ENCODE measurements around the gene MSL1. TPM values are rescaled to one million over a fixed set of nuclear protein-coding genes. Genes with fewer than 3 reads are reported as not detected.

MSL1 gene
- total and polyA plus RNA-seq, 7 donors = 48.6 to 84.7 (median 67.8) TPM

DNA sequence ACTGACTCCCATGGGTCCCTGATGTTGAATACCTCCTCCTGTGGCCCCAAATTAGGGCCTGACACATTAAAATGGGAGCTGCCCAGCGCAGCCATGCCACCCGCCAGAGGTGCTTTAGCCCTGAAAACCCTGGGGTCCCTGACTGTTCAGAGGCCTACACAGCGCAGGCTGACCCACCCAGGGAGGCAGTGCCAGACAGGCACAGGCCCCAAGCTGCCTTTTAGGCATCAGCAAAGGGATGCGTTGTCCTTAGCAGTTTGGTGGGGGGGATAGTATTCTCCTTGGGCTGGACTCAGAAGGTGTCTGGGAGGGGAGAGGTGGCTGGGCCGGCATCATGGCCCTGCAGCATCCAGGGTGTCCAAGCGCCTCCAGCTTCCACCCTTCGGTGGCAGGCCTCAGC, 56.9 kb downstream of the MSL1 start:
- WGBS, 3 donors = 96 to 98% (median 97%) methylated on average over 7 of the region's 7 CpGs
- no peak for DNase-seq
- Histone ChIP-seq H3K4me1 (peaks cover 7% of the 10 kb centered on the region), H3K9me3 (no peaks in the 10 kb centered on the region), H3K27me3 (ENCODE audit: insufficient read depth in 3 of 3, low read length in 2 of 3) (no peaks in the 10 kb centered on the region), H3K27ac (no peak overlapping the region), H3K36me3 (ENCODE audit: insufficient read depth in 1 of 2, low read depth in 1 of 2) (peaks cover 0 to 36% of the 10 kb centered on the region in 2 donors), H3K4me3 (no peak overlapping the region)
- ATAC-seq = no peak
- TF ChIP-seq, protein P1, sequence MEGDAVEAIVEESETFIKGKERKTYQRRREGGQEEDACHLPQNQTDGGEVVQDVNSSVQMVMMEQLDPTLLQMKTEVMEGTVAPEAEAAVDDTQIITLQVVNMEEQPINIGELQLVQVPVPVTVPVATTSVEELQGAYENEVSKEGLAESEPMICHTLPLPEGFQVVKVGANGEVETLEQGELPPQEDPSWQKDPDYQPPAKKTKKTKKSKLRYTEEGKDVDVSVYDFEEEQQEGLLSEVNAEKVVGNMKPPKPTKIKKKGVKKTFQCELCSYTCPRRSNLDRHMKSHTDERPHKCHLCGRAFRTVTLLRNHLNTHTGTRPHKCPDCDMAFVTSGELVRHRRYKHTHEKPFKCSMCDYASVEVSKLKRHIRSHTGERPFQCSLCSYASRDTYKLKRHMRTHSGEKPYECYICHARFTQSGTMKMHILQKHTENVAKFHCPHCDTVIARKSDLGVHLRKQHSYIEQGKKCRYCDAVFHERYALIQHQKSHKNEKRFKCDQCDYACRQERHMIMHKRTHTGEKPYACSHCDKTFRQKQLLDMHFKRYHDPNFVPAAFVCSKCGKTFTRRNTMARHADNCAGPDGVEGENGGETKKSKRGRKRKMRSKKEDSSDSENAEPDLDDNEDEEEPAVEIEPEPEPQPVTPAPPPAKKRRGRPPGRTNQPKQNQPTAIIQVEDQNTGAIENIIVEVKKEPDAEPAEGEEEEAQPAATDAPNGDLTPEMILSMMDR (IDR thresholded peaks at IDR 0.05) = no peak
- intact Hi-C loops (cut with DNase I) = no loop called here

DNA sequence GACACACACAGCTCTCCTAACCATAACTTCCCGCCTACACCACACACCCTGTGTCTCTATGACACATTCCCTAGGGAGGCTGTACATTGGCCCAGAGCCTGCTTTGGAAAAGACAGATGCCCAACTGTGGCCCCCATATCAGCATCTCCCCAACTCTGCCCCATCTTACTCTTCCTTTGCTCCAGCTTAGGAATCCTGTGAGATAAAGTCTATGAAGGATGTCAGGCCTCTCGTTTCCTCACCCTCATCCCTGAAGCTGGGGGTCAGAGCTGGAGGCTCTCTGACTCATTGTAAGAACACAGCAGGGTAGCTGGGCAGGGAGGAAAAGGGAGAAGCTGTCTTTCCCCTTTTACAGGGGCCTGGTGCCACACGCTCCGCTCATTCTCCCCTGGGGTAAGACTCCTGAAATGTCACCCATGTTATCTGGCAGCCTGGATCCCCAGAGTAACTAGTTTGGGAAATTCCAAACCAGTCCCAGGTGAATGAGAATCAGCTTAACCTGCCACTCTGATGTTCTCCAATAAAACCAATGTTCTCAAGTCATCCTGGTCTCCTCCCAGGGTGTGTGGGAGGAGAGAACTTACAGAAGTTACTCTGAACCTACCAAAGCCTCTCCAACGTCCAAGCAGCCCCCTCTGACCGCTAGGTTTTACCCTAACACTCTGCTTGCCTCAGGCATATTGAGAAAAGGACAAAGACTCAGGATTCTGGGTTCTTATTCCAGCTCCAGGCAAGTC, 58.3 kb downstream of the MSL1 start:
- Histone ChIP-seq H3K36me3 (ENCODE audit: insufficient read depth in 1 of 2, low read depth in 1 of 2) (peaks cover 0 to 22% of the 10 kb centered on the region in 2 donors), H3K9me3 (no peaks in the 10 kb centered on the region), H3K27me3 (ENCODE audit: insufficient read depth in 3 of 3, low read length in 2 of 3) (no peaks in the 10 kb centered on the region), H3K27ac (no peak overlapping the region), H3K4me1 (peaks cover 7% of the 10 kb centered on the region), H3K4me3 (no peak overlapping the region)
- ATAC-seq (no peak), DNase-seq (no peak)
- TF ChIP-seq, protein P1 (IDR thresholded peaks at IDR 0.05) = no peak
- intact Hi-C loops (cut with DNase I) = no loop called here
- WGBS, 3 donors = 75 to 89% (median 80%) methylated on average over 6 of the region's 6 CpGs

DNA sequence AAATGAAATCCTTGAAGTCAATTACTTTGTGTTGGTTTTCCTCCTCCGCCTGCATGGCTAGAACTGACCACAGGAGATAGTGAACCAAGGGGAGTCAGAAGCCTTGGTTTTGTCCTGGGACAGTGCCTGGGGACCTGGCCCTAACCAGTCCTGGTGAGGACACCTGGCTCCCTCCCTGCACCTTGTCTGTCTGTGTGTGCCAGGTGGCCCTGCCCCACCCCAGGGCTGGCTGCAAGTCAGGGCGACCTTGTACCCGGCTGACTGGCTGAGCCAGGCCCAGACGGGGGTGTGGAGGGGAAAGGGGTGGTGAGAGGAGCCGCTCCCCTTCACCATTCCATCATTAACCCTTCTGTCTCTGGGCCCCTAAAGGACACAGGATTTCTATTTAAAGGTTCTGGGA, 58.9 kb downstream of the MSL1 start:
- H3K27me3 ChIP-seq (ENCODE audit: insufficient read depth in 3 of 3, low read length in 2 of 3) = no peaks in the 10 kb centered on the region
- peak in 2 of 4 donors; percentile 14 to 35 for ATAC-seq
- H3K9me3 ChIP-seq = no peaks in the 10 kb centered on the region
- H3K4me1 ChIP-seq = peaks cover 7% of the 10 kb centered on the region
- TF ChIP-seq, protein P1 (IDR thresholded peaks at IDR 0.05) = no peak
- H3K27ac ChIP-seq = no peak overlapping the region
- no peak for DNase-seq
- peaks cover 0 to 16% of the 10 kb centered on the region in 2 donors for H3K36me3 ChIP-seq (ENCODE audit: insufficient read depth in 1 of 2, low read depth in 1 of 2)
- intact Hi-C loops (cut with DNase I) = no loop called here
- no peak overlapping the region for H3K4me3 ChIP-seq
- 45 to 50% (median 46%) methylated on average over 5 of the region's 5 CpGs for WGBS, 3 donors

DNA sequence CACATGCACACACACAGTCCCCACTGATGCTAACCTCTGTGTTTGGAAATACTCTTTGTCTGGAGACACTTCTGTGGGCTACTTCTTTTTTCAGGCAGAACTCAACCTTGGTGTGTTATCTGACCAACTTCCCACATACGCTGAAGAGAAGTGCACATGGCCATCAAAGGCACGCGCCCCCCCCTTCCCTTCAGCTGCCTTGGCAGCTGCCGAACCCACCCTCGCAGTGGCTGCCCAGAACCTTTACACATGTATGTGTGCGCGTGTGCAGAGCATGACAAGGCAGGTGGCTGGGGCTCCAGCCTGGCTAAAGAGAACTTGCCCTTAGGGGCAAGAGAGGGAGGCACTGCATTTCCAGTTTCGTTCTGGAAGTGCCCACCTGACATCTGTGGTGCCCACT, 59.4 kb downstream of the MSL1 start:
- DNase-seq (no peak), ATAC-seq (peak in 3 of 4 donors; percentile 35 to 58 (median 49))
- no peaks in the 10 kb centered on the region for H3K9me3 ChIP-seq
- no peaks in the 10 kb centered on the region for H3K27me3 ChIP-seq (ENCODE audit: insufficient read depth in 3 of 3, low read length in 2 of 3)
- H3K36me3 ChIP-seq (ENCODE audit: insufficient read depth in 1 of 2, low read depth in 1 of 2) = peaks cover 0 to 11% of the 10 kb centered on the region in 2 donors
- no peak overlapping the region for H3K4me3 ChIP-seq
- peaks cover 7% of the 10 kb centered on the region for H3K4me1 ChIP-seq
- TF ChIP-seq, protein P1 (IDR thresholded peaks at IDR 0.05) = no peak
- H3K27ac ChIP-seq = peak overlapping the region; percentile 30
- 22 to 50% (median 36%) methylated on average over 8 of the region's 8 CpGs for WGBS, 3 donors
- intact Hi-C loops (cut with DNase I) = no loop called here
